ENCODE data around the gene CYB561D2.

DNA sequence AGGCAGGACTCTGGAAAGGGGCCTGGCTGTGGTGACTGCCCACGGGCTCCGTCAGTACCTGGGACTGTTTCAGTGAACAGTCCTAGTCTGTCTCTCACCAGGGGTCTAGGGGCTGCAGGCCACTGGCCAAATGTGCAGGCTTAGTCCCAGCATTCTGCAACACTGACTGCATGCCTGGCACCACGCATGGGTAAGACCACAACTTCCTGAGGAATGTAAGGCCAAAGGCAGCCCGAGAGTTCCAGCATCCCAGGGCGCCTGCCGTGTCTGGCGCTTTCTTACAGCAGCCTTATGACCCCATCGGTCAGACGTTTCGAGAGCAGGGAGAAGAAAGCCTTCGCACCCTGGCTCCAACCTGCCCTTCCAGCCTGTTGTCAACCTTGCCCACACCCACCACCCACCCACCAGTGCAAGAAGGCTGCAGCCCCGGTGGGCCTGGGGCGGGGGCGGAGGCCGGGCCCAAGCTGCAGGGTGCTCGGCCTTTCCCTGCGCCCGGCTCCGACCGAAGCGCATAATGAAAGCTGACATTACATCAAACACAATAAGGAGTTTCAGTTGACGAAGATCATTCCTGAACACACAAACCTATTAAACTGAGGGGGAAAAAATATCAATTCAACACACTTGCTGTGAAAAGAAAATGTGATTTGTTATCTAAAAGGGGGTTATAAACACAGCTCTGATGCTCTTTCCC lies 38.2 kb downstream of the CYB561D2 start:
- TF ChIP-seq CTCF (IDR thresholded peaks at IDR 0.05) = no peak
- TF ChIP-seq EZH2 (IDR thresholded peaks at IDR 0.05) = no peak
